Mesendoderm (in vitro differentiated cells): ENCODE data around the gene SLC6A12.

Experiments used
- DNase-seq: peaks from one replicate; pipeline ENCODE4 v3.0.0; 2013
- H2AK5ac ChIP-seq: 2 replicates; pipeline ENCODE4 v1.6.1; 2013; ENCODE audit warnings: low read length, inconsistent platforms
- H2BK120ac ChIP-seq: 2 replicates; pipeline ENCODE4 v1.6.1; 2013; ENCODE audit warnings: low read depth, mild to moderate bottlenecking, low read length, moderate library complexity, mixed read lengths
- H2BK15ac ChIP-seq: replicated peaks from 2 replicates; pipeline ENCODE4 v1.6.1; 2013; ENCODE audit warnings: low read depth, mild to moderate bottlenecking, moderate library complexity
- H2BK5ac ChIP-seq: 2 replicates; pipeline ENCODE4 v1.6.1; 2013; ENCODE audit warnings: low read length, inconsistent platforms
- H3K18ac ChIP-seq: 2 replicates; pipeline ENCODE4 v1.6.1; 2013; ENCODE audit warnings: mild to moderate bottlenecking, low read length, mixed read lengths
- H3K23ac ChIP-seq: one replicate; pipeline ENCODE4 v1.6.1; 2013; ENCODE audit warnings: low read length
- H3K27ac ChIP-seq: 2 replicates; pipeline ENCODE4 v1.5.1; 2013; ENCODE audit warnings: low read depth, mild to moderate bottlenecking, inconsistent platforms, low read length, moderate library complexity
- H3K27me3 ChIP-seq: 2 replicates; pipeline ENCODE4 v1.6.1; 2013; ENCODE audit warnings: low read length, control low read depth, mild to moderate bottlenecking, inconsistent platforms; ENCODE audit not compliant: insufficient read depth, poor library complexity
- H3K36me3 ChIP-seq: 2 replicates; pipeline ENCODE4 v1.6.1; 2013; ENCODE audit warnings: low read length, inconsistent platforms; ENCODE audit not compliant: control insufficient read depth, insufficient read depth
- H3K4ac ChIP-seq: one replicate; pipeline ENCODE4 v1.6.1; 2013; ENCODE audit warnings: low read depth, mild to moderate bottlenecking, low read length, moderate library complexity
- H3K4me1 ChIP-seq: 2 replicates; pipeline ENCODE4 v1.6.1; 2013; ENCODE audit warnings: low read depth, low read length, inconsistent platforms; ENCODE audit not compliant: control insufficient read depth
- H3K4me2 ChIP-seq: 2 replicates; pipeline ENCODE4 v1.6.1; 2013; ENCODE audit warnings: low read length
- H3K4me3 ChIP-seq: 2 replicates; pipeline ENCODE4 v1.5.1; 2013; ENCODE audit warnings: mild to moderate bottlenecking, low read length
- H3K56ac ChIP-seq: one replicate; pipeline ENCODE4 v1.6.1; 2013; ENCODE audit warnings: low read length
- H3K79me1 ChIP-seq: 2 replicates; pipeline ENCODE4 v1.6.1; 2013; ENCODE audit warnings: low read length, inconsistent platforms
- H3K79me2 ChIP-seq: 2 replicates; pipeline ENCODE4 v1.6.1; 2013; ENCODE audit warnings: mild to moderate bottlenecking, low read length; ENCODE audit not compliant: control insufficient read depth, insufficient read depth
- H3K9ac ChIP-seq: 2 replicates; pipeline ENCODE4 v1.6.1; 2013; ENCODE audit warnings: low read length, inconsistent platforms
- H4K5ac ChIP-seq: one replicate; pipeline ENCODE4 v1.6.1; 2013; ENCODE audit warnings: low read length
- H4K8ac ChIP-seq: one replicate; pipeline ENCODE4 v1.6.1; 2013; ENCODE audit warnings: low read depth, mild to moderate bottlenecking, control low read depth, low read length, moderate library complexity
- WGBS: extraction: QIAGEN DNeasy Blood & Tissue Kit; methylation state at CpG from one replicate; pipeline ENCODE4 v1.1.7; 2013; ENCODE audit warnings: low lambda C conversion rate, missing lambda C conversion rate; ENCODE audit not compliant: insufficient coverage; ENCODE audit errors: extremely low coverage; 5-methylcytosine and 5-hydroxymethylcytosine counted together

SLC6A12 gene

GRCh38 chr12:181921-182320 lies 32.0 kb downstream of the SLC6A12 start:
- Histone ChIP-seq H2AK5ac (no peak overlapping the region), H3K27me3 (no peaks in the 10 kb centered on the region), H2BK15ac (no peak overlapping the region), H3K79me1 (no peaks in the 10 kb centered on the region), H4K8ac (no peak overlapping the region), H3K23ac (no peak overlapping the region), H3K4ac (no peak overlapping the region), H2BK5ac (no peak overlapping the region), H3K36me3 (no peaks in the 10 kb centered on the region), H2BK120ac (no peak overlapping the region), H3K9ac (no peak overlapping the region), H3K27ac (no peak overlapping the region), H3K56ac (no peak overlapping the region), H3K4me2 (no peak overlapping the region), H3K18ac (no peak overlapping the region), H3K4me3 (no peak overlapping the region), H3K4me1 (no peaks in the 10 kb centered on the region), H4K5ac (no peak overlapping the region), H3K79me2 (no peaks in the 10 kb centered on the region)
- DNase-seq = no peak
- no CpG with 5 or more reads among the region's 17 CpGs for WGBS

GRCh38 chr12:180445-180844 lies 33.5 kb downstream of the SLC6A12 start:
- H3K18ac ChIP-seq = no peak overlapping the region
- no peak overlapping the region for H4K5ac ChIP-seq
- H3K4me2 ChIP-seq = no peak overlapping the region
- H3K27me3 ChIP-seq = no peaks in the 10 kb centered on the region
- no peak overlapping the region for H4K8ac ChIP-seq
- H3K4ac ChIP-seq = no peak overlapping the region
- no peaks in the 10 kb centered on the region for H3K79me2 ChIP-seq
- no peaks in the 10 kb centered on the region for H3K79me1 ChIP-seq
- no peaks in the 10 kb centered on the region for H3K4me1 ChIP-seq
- H3K27ac ChIP-seq = no peak overlapping the region
- no peak overlapping the region for H3K56ac ChIP-seq
- H3K36me3 ChIP-seq = no peaks in the 10 kb centered on the region
- H3K9ac ChIP-seq = no peak overlapping the region
- no peak overlapping the region for H2BK120ac ChIP-seq
- no peak for DNase-seq
- no peak overlapping the region for H3K23ac ChIP-seq
- no CpG with 5 or more reads among the region's 8 CpGs for WGBS
- H3K4me3 ChIP-seq = no peak overlapping the region
- no peak overlapping the region for H2BK15ac ChIP-seq
- H2AK5ac ChIP-seq = no peak overlapping the region
- H2BK5ac ChIP-seq = no peak overlapping the region

DNA sequence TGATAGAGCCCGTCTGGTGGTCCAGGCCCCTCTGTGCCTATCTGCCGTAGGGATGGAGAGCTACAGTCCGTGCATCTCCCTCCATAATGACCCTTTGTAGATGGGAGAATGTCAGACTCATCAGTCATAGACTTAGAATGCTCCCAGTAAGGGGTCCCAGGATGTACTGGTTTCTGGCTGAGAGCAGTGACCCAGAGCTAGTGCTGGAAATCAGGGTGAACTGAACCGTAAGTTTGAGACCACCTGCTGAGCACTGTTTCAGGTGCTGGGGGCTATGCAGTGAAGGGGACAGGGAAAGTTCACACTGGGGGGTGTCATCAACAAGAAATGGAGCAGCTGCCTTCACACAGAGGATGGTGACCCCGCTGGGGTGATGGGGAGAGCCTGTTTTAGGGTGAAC lies 34.1 kb downstream of the SLC6A12 start:
- WGBS = no CpG with 5 or more reads among the region's 5 CpGs
- Histone ChIP-seq H3K18ac (no peak overlapping the region), H3K4me1 (no peaks in the 10 kb centered on the region)

DNA sequence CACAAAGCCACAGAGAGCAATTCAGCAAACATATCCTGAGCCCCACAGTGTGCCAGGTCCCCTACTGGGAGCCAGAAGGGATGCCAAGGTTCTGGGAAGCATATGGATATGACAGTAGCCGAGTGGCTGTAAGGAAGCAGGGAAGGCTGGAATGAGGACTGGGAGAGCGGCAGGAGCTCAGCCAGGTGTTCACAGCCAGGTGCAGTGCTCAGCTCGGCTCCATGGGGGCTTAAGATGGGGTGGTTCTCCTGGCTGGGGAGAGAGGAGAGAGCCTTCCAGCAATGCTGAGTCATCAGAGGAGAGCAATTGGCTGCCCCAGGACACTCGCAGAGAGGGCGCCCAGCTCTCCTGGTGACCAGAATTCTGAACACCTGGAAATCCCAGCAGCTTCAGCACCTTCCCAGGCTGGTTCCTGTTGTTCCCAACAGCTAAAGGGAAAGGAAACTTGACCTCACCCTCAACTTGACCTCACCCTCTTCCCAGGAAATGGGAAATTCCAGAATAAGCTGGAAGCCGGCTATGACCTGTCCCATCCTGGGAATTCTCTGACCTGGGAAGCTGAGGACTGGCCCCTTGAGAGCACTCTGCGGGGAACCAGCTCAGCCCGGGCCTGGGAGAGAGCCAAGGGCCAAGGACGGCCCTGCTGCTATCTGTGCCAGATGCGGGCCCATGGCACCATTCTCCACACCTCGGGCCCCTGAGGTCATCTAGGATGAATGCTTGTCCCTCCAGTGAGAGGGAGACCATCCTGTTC lies 34.6 kb downstream of the SLC6A12 start:
- H3K4ac ChIP-seq = no peak overlapping the region
- no peak overlapping the region for H3K4me3 ChIP-seq
- no peaks in the 10 kb centered on the region for H3K27me3 ChIP-seq
- peak; percentile 17 for DNase-seq
- no peak overlapping the region for H4K8ac ChIP-seq
- no peak overlapping the region for H2BK120ac ChIP-seq
- H3K79me1 ChIP-seq = no peaks in the 10 kb centered on the region
- no peak overlapping the region for H3K4me2 ChIP-seq
- H3K79me2 ChIP-seq = no peaks in the 10 kb centered on the region
- no CpG with 5 or more reads among the region's 11 CpGs for WGBS
- no peaks in the 10 kb centered on the region for H3K36me3 ChIP-seq
- H3K9ac ChIP-seq = no peak overlapping the region
- H2BK5ac ChIP-seq = no peak overlapping the region
- H3K23ac ChIP-seq = no peak overlapping the region
- H2BK15ac ChIP-seq = no peak overlapping the region
- H4K5ac ChIP-seq = no peak overlapping the region
- H3K4me1 ChIP-seq = no peaks in the 10 kb centered on the region
- H3K56ac ChIP-seq = no peak overlapping the region
- H3K18ac ChIP-seq = no peak overlapping the region
- no peak overlapping the region for H3K27ac ChIP-seq
- no peak overlapping the region for H2AK5ac ChIP-seq

More for the DNA sequence above, 34.1 kb downstream of the SLC6A12 start:
- no peak overlapping the region for H2BK120ac ChIP-seq
- no peak for DNase-seq
- H3K36me3 ChIP-seq = no peaks in the 10 kb centered on the region
- H3K27me3 ChIP-seq = no peaks in the 10 kb centered on the region
- no peak overlapping the region for H2BK15ac ChIP-seq
- no peak overlapping the region for H4K8ac ChIP-seq
- no peak overlapping the region for H3K4ac ChIP-seq
- no peak overlapping the region for H2AK5ac ChIP-seq
- H3K23ac ChIP-seq = no peak overlapping the region
- H4K5ac ChIP-seq = no peak overlapping the region
- no peak overlapping the region for H2BK5ac ChIP-seq
- no peaks in the 10 kb centered on the region for H3K79me1 ChIP-seq
- H3K9ac ChIP-seq = no peak overlapping the region
- H3K27ac ChIP-seq = no peak overlapping the region
- no peak overlapping the region for H3K56ac ChIP-seq
- H3K4me3 ChIP-seq = no peak overlapping the region
- H3K79me2 ChIP-seq = no peaks in the 10 kb centered on the region
- no peak overlapping the region for H3K4me2 ChIP-seq

- Histone ChIP-seq H3K4me1 (no peaks in the 10 kb centered on the region), H2BK120ac (no peak overlapping the region), H3K9ac (no peak overlapping the region), H2BK15ac (no peak overlapping the region), H3K23ac (no peak overlapping the region), H3K56ac (no peak overlapping the region), H3K79me1 (no peaks in the 10 kb centered on the region), H2BK5ac (no peak overlapping the region), H3K4ac (no peak overlapping the region), H3K27ac (no peak overlapping the region), H2AK5ac (no peak overlapping the region), H4K5ac (no peak overlapping the region), H3K4me2 (no peak overlapping the region), H3K27me3 (no peaks in the 10 kb centered on the region), H4K8ac (no peak overlapping the region), H3K79me2 (no peaks in the 10 kb centered on the region), H3K4me3 (no peak overlapping the region), H3K36me3 (no peaks in the 10 kb centered on the region), H3K18ac (no peak overlapping the region)
- WGBS = no CpG with 5 or more reads among the region's 3 CpGs
- peak; percentile 17 for DNase-seq
Measured at GRCh38 chr12:178829-179109, 35.2 kb downstream of the SLC6A12 start.
